ENCODE results near the gene ANXA8L1.
"Not testable (repeated sequence)": the region's sequence is repeated elsewhere in the genome, so short reads cannot be mapped to it uniquely, and the experiment has no call there.

The ANXA8L1 gene

DNA sequence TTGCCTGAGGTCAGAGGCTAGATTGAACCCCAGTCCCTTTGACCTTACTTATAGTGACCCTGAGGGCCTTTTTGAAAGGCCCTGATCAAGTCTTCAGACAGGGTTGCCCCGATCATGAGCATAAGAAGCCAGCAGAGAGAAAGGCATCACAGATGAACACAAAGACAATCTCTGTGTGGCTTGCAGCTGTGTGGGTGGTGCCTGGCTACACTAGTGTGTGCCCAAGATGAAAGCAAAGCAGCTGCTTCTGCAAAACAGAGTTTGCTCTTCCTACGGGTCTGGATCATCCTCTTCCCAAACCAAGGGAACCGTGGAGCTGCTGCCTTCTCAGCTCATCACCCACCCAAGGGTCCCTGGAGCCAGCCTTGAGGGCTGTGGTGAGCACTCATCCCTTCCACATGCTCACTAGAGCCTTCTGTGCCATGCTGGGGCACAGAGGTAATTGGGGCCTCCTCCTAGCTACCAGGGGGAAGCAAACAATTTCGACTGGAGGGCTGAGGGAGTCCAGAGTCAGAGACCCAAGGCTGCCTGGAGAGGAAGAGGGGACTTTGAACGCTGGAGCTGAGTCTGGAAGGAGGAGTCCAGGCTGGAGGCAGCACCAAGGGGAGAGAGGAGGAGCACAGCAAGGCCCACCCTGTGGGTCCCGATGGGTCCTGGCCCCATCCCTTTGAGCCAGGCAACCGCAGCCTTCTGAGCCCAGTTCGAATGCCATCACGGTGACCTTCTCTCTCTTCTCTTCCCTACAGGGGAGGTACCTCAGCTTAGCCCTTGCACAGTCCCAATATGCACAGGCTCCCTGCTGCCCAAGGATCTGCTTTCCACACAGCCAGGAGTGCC, 46.5 kb upstream of the ANXA8L1 start:
- no peaks in the 10 kb centered on the region for H3F3A ChIP-seq (ENCODE audit: insufficient read depth, low read length)
- H3K4me3 ChIP-seq (ENCODE audit: low read depth, low read length, poor library complexity, severe bottlenecking) = no peak overlapping the region
- no peak overlapping the region for H3K9ac ChIP-seq (ENCODE audit: low read length)
- H3K79me2 ChIP-seq (ENCODE audit: insufficient read depth, low read length) = no peaks in the 10 kb centered on the region
- H3K27me3 ChIP-seq (ENCODE audit: insufficient read depth, low read length) = no peaks in the 10 kb centered on the region
- H3K4me1 ChIP-seq (ENCODE audit: insufficient read depth, low read length, severe bottlenecking) = no peaks in the 10 kb centered on the region
- H3K36me3 ChIP-seq (ENCODE audit: insufficient read depth, low read length) = no peaks in the 10 kb centered on the region
- no peaks in the 10 kb centered on the region for H3K9me3 ChIP-seq (ENCODE audit: low read length)
- H4K20me1 ChIP-seq (ENCODE audit: insufficient read depth, low read length) = no peaks in the 10 kb centered on the region
- no peaks in the 10 kb centered on the region for H3K9me2 ChIP-seq (ENCODE audit: low read depth, low read length)
- no peak overlapping the region for H3K27ac ChIP-seq (ENCODE audit: low read depth, low read length, poor library complexity, severe bottlenecking)
- no peak for TF ChIP-seq EZH2 (IDR thresholded peaks at IDR 0.05; ENCODE audit: borderline replicate concordance, low read length)
- TF ChIP-seq, protein P1, sequence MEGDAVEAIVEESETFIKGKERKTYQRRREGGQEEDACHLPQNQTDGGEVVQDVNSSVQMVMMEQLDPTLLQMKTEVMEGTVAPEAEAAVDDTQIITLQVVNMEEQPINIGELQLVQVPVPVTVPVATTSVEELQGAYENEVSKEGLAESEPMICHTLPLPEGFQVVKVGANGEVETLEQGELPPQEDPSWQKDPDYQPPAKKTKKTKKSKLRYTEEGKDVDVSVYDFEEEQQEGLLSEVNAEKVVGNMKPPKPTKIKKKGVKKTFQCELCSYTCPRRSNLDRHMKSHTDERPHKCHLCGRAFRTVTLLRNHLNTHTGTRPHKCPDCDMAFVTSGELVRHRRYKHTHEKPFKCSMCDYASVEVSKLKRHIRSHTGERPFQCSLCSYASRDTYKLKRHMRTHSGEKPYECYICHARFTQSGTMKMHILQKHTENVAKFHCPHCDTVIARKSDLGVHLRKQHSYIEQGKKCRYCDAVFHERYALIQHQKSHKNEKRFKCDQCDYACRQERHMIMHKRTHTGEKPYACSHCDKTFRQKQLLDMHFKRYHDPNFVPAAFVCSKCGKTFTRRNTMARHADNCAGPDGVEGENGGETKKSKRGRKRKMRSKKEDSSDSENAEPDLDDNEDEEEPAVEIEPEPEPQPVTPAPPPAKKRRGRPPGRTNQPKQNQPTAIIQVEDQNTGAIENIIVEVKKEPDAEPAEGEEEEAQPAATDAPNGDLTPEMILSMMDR (IDR thresholded peaks at IDR 0.05; ENCODE audit: low read length) = no peak
- no peak overlapping the region for H3K4me2 ChIP-seq (ENCODE audit: low read length)
- H2AFZ ChIP-seq (ENCODE audit: low read length) = no peak overlapping the region

DNA sequence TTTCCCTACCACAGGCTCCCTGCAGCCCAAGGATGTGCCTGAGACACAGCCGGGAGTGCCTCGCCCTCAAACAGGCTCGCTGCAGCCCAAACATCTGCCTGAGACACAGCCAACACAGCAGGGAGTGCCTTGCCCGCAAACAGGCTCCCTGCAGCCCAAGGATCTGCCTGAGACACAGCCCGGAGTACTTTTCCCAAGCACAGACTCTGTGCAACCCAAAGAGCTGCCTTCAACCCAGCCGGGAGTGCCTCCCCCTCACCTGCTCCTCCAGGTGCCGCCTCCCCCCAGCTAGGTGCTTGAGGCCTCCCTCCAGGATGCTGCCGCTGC, 45.9 kb upstream of the ANXA8L1 start:
- no peaks in the 10 kb centered on the region for H3K27me3 ChIP-seq (ENCODE audit: insufficient read depth, low read length)
- H2AFZ ChIP-seq (ENCODE audit: low read length) = no peak overlapping the region
- H3F3A ChIP-seq (ENCODE audit: insufficient read depth, low read length) = no peaks in the 10 kb centered on the region
- no peaks in the 10 kb centered on the region for H3K36me3 ChIP-seq (ENCODE audit: insufficient read depth, low read length)
- no peak overlapping the region for H3K9ac ChIP-seq (ENCODE audit: low read length)
- H3K4me3 ChIP-seq (ENCODE audit: low read depth, low read length, poor library complexity, severe bottlenecking) = no peak overlapping the region
- H3K4me2 ChIP-seq (ENCODE audit: low read length) = no peak overlapping the region
- H3K9me2 ChIP-seq (ENCODE audit: low read depth, low read length) = no peaks in the 10 kb centered on the region
- H3K79me2 ChIP-seq (ENCODE audit: insufficient read depth, low read length) = no peaks in the 10 kb centered on the region
- no peak overlapping the region for H3K27ac ChIP-seq (ENCODE audit: low read depth, low read length, poor library complexity, severe bottlenecking)
- H3K4me1 ChIP-seq (ENCODE audit: insufficient read depth, low read length, severe bottlenecking) = no peaks in the 10 kb centered on the region
- TF ChIP-seq, protein P1 (IDR thresholded peaks at IDR 0.05; ENCODE audit: low read length) = no peak
- TF ChIP-seq EZH2 (IDR thresholded peaks at IDR 0.05; ENCODE audit: borderline replicate concordance, low read length) = no peak
- no peaks in the 10 kb centered on the region for H3K9me3 ChIP-seq (ENCODE audit: low read length)
- no peaks in the 10 kb centered on the region for H4K20me1 ChIP-seq (ENCODE audit: insufficient read depth, low read length)

DNA sequence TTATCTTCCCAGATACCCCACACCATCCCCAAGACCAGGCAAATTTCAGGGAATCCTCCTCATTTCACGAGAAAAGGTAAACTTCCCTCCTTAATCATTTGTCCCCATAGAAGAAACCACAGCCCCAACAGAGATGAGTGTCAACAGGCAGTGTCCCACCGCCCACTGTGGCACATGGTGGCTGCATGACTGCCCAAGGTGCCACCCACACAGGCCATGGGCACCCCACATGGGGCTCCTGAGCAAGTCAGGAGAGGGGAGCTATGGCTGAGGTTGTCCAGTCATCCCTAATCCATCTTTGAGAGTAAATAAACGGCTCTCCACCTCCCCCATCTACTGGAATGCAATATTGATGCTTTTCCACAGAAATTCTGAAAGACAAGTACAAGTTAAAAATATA, 44.7 kb upstream of the ANXA8L1 start:
- H4K20me1 ChIP-seq (ENCODE audit: insufficient read depth, low read length) = no peaks in the 10 kb centered on the region
- H3K4me1 ChIP-seq (ENCODE audit: insufficient read depth, low read length, severe bottlenecking) = no peaks in the 10 kb centered on the region
- no peaks in the 10 kb centered on the region for H3F3A ChIP-seq (ENCODE audit: insufficient read depth, low read length)
- no peak overlapping the region for H3K27ac ChIP-seq (ENCODE audit: low read depth, low read length, poor library complexity, severe bottlenecking)
- no peak overlapping the region for H2AFZ ChIP-seq (ENCODE audit: low read length)
- H3K4me3 ChIP-seq (ENCODE audit: low read depth, low read length, poor library complexity, severe bottlenecking) = no peak overlapping the region
- no peaks in the 10 kb centered on the region for H3K27me3 ChIP-seq (ENCODE audit: insufficient read depth, low read length)
- H3K4me2 ChIP-seq (ENCODE audit: low read length) = no peak overlapping the region
- TF ChIP-seq, protein P1 (IDR thresholded peaks at IDR 0.05; ENCODE audit: low read length) = no peak
- no peak for TF ChIP-seq EZH2 (IDR thresholded peaks at IDR 0.05; ENCODE audit: borderline replicate concordance, low read length)
- no peaks in the 10 kb centered on the region for H3K9me2 ChIP-seq (ENCODE audit: low read depth, low read length)
- H3K79me2 ChIP-seq (ENCODE audit: insufficient read depth, low read length) = no peaks in the 10 kb centered on the region
- no peaks in the 10 kb centered on the region for H3K36me3 ChIP-seq (ENCODE audit: insufficient read depth, low read length)
- no peak overlapping the region for H3K9ac ChIP-seq (ENCODE audit: low read length)
- no peaks in the 10 kb centered on the region for H3K9me3 ChIP-seq (ENCODE audit: low read length)

DNA sequence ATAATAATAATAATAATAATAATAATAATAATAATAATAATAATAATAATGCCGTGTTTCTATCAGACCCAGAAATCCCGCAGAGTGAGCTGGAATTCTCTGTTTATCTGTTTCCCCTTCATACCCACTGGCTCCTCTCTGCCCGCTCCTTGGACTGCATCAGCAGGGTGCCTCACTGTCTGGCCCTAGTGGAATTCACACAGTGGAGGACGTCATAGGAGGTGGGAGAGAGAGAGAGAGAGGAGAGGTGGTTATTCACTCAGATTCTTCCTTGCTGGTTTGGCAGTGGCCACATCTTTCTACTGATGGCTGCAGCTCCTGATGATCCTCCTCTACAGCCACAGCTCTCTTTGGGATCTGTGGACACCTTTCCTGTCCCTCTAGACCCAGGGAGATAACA, 10.1 kb upstream of the ANXA8L1 start:
- H4K20me1 ChIP-seq (ENCODE audit: insufficient read depth, low read length); H3K27ac ChIP-seq (ENCODE audit: low read depth, low read length, poor library complexity, severe bottlenecking); H3K4me3 ChIP-seq (ENCODE audit: low read depth, low read length, poor library complexity, severe bottlenecking); H3K36me3 ChIP-seq (ENCODE audit: insufficient read depth, low read length); H3K27me3 ChIP-seq (ENCODE audit: insufficient read depth, low read length); H3F3A ChIP-seq (ENCODE audit: insufficient read depth, low read length); H3K79me2 ChIP-seq (ENCODE audit: insufficient read depth, low read length); H3K9me3 ChIP-seq (ENCODE audit: low read length); H3K9me2 ChIP-seq (ENCODE audit: low read depth, low read length); H3K4me2 ChIP-seq (ENCODE audit: low read length); H3K9ac ChIP-seq (ENCODE audit: low read length); H2AFZ ChIP-seq (ENCODE audit: low read length); H3K4me1 ChIP-seq (ENCODE audit: insufficient read depth, low read length, severe bottlenecking): not testable (repeated sequence)

DNA sequence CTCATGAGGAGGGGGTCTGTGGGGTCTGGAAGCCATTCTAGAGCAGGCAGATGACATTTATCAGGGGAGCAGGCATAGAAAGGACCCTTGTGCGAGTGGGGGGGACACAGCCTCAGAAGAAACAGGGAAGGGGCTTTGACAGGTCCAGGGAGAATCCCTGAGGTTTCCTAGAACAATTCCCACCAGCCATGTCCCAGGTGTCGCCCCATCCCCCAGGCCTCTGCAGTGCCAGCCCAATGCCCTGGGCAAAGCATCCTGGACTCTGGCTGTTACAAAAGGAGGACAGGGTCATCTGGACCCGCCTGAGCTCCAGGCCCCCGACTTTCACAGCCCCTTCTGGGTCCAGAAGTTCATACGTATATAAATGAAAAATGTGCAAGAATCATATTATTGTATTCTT, 8.4 kb upstream of the ANXA8L1 start:
- not testable (repeated sequence) for H3K9me3 ChIP-seq (ENCODE audit: low read length); H3K4me2 ChIP-seq (ENCODE audit: low read length); H3K27me3 ChIP-seq (ENCODE audit: insufficient read depth, low read length); H4K20me1 ChIP-seq (ENCODE audit: insufficient read depth, low read length); H3K9me2 ChIP-seq (ENCODE audit: low read depth, low read length); H3K27ac ChIP-seq (ENCODE audit: low read depth, low read length, poor library complexity, severe bottlenecking); H3K4me1 ChIP-seq (ENCODE audit: insufficient read depth, low read length, severe bottlenecking); H3F3A ChIP-seq (ENCODE audit: insufficient read depth, low read length); H3K4me3 ChIP-seq (ENCODE audit: low read depth, low read length, poor library complexity, severe bottlenecking); H3K79me2 ChIP-seq (ENCODE audit: insufficient read depth, low read length); H3K36me3 ChIP-seq (ENCODE audit: insufficient read depth, low read length); H2AFZ ChIP-seq (ENCODE audit: low read length); H3K9ac ChIP-seq (ENCODE audit: low read length)
